ENCODE results near the gene IGFL3.

The IGFL3 gene

DNA sequence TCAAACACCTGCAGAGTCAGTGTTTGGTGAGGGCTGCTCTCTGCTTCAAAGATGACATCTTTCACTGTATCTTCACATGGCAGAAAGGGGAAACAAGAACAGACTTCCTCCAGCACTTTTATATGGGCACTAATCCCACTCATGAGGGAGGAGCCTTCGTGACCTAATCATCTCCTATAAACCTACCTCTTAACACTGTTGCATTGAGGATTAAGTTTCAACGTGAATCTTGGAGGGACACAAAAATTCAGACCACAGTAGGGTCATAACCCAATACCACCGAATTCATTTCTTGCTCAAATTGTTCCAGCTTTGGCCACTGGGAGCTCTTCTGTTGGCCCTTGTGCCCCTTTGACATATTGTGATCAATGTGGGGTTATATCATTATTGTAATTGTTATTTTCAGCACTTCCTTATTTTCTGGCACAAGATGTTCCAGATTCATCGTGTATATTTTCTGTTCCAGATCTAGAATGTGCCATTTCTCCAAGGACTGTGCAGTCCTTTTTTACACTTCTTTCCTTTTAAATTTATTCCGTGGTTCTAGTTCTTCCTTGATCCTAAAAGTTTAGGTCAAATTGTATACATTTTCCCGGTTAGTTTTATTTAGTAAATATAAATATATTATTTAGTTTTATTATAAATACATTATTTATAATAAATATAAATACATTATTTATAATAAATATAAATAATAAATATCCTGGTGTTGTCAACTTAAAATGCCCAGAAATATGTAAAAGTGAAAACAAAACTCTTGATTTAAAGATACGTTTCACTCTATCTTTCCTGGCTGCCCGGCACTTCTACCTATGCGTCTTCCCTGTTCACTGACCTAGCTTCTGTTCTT is 48.2 kb downstream of the IGFL3 start:
- no peak for DNase-seq

DNA sequence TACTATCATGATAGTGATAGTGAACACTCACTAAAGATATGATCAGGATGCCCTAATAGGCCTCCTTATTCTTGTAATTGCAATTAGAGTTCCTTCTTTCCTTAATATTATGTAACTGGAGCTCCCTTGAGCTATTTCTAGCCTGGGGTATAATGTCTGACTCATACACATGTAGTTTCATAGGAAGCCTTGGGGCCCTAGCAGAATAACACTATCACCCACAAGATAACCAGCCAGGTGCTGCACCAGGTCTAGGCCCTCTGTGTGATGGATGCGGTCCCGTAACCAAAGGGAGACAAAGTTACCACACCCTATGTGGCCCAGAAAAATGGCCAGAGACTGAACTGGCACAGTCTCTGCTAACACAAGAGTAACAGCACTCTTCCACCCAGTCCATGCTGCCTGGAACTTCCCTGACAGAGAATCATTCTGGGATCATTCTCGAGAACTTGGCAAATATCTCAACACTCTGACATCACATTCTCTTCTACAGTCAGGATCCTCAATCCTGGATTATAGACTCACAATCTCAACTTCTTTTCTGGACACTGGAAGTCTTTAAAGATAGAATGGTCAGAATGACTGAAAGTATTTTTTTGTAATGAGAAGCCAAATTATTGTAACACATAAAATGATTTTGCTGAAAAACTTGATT is 51.1 kb downstream of the IGFL3 start:
- no peak for DNase-seq
